H1 (cell line): ENCODE results near the gene ATR.

Source experiments
- EP300 ChIP-seq, 2 experiments: IDR thresholded peaks; 1 replicate in 1 of 2; 2 replicates in 1 of 2; pipeline ENCODE4 v1.6.1; 2011 to 2012; ENCODE audit warnings: low read depth in 2 of 2, low read length in 2 of 2, mild to moderate bottlenecking in 2 of 2, borderline replicate concordance in 1 of 2, inconsistent platforms in 1 of 2, moderate library complexity in 1 of 2
- JUN ChIP-seq: IDR thresholded peaks from 2 replicates; pipeline ENCODE4 v1.6.1; 2011; ENCODE audit warnings: low read depth, mild to moderate bottlenecking, improper control_type of control experiment, low read length
- POLR2A ChIP-seq, 2 experiments: IDR thresholded peaks; 1 replicate in 1 of 2; 2 replicates in 1 of 2; pipeline ENCODE4 v1.6.1; 2011; ENCODE audit warnings: low read depth in 2 of 2, low read length in 2 of 2, mild to moderate bottlenecking in 2 of 2; ENCODE audit errors: control extremely low read depth in 1 of 2
- TF ChIP-seq, protein P1 (sequence below), 3 experiments: IDR thresholded peaks; 1 replicate in 2 of 3; 2 replicates in 1 of 3; pipeline versions ENCODE4 v1.5.1 to v1.6.1; 2011; ENCODE audit warnings: low read length in 3 of 3, mild to moderate bottlenecking in 3 of 3, inconsistent platforms in 2 of 3, low read depth in 1 of 3, moderate library complexity in 1 of 3; ENCODE audit not compliant: insufficient read depth in 1 of 3; ENCODE audit errors: control extremely low read depth in 1 of 3

DNA sequence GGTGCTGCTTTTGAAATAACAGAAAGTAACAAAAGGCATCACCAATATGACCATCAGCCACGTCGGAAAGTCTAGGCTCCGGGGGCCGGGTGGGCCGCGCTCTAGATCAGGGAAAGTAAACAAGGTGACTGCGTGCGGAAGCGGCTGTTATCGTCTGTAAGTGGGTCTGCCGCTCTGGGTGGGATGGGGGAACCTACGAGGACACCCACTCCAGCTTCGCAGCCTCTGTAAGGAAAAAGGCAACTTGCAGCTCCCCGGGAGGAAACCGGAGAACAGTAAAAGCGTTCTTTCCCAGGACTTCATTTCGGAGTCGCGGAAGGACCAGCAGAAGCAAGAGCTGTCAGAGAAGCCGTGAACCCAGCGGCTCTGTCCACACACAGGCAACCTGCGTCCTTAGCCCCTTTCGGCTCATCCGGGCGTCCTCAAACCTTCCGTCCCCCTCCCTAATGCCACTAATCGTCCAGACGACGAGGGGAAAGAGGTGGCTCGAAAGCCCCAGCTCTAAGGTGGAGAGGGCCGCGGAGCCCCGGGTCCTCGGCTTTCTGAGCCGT is 131.2 kb downstream of the ATR start:
- TF ChIP-seq JUN (no peak), EP300 (IDR thresholded peaks at IDR 0.05; ENCODE audit: borderline replicate concordance in 1 of 2, low read depth in 2 of 2, low read length in 2 of 2) (no peak), POLR2A (IDR thresholded peaks at IDR 0.05; ENCODE audit: control extremely low read depth in 1 of 2, low read depth in 2 of 2, low read length in 2 of 2) (no peak)
- TF ChIP-seq, protein P1, sequence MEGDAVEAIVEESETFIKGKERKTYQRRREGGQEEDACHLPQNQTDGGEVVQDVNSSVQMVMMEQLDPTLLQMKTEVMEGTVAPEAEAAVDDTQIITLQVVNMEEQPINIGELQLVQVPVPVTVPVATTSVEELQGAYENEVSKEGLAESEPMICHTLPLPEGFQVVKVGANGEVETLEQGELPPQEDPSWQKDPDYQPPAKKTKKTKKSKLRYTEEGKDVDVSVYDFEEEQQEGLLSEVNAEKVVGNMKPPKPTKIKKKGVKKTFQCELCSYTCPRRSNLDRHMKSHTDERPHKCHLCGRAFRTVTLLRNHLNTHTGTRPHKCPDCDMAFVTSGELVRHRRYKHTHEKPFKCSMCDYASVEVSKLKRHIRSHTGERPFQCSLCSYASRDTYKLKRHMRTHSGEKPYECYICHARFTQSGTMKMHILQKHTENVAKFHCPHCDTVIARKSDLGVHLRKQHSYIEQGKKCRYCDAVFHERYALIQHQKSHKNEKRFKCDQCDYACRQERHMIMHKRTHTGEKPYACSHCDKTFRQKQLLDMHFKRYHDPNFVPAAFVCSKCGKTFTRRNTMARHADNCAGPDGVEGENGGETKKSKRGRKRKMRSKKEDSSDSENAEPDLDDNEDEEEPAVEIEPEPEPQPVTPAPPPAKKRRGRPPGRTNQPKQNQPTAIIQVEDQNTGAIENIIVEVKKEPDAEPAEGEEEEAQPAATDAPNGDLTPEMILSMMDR (IDR thresholded peaks at IDR 0.05; ENCODE audit: control extremely low read depth in 1 of 3, insufficient read depth in 1 of 3, low read depth in 1 of 3, low read length in 3 of 3): no peak
